HepG2 (cell line): Measurements from ENCODE around the gene PROCR. TPM values are rescaled to one million over a fixed set of nuclear protein-coding genes. Genes with fewer than 3 reads are reported as not detected.

Experiments
- ELF1 ChIP-seq: sonication (generic); formaldehyde crosslinking; IDR thresholded peaks from 2 replicates; pipeline ENCODE4 v1.4.0; 2020; ENCODE audit warnings: missing genetic modification reagents
- ETV6 ChIP-seq: sonication (generic); formaldehyde crosslinking; conservative IDR thresholded peaks from 2 replicates; pipeline ENCODE4 v1.4.0; 2020; ENCODE audit warnings: missing genetic modification reagents
- GATAD1 ChIP-seq: IDR thresholded peaks from 2 replicates; pipeline ENCODE4 v1.6.1; 2016; ENCODE audit warnings: missing genetic modification reagents, missing compliant biosample characterization
- HCFC1 ChIP-seq: fragments of 150-350 bp; IDR thresholded peaks from 2 replicates; pipeline ENCODE4 v1.6.1; 2014; ENCODE audit warnings: low read depth, low read length
- HNRNPL ChIP-seq: fragments of 200-400 bp; formaldehyde crosslinking; IDR thresholded peaks from 2 replicates; pipeline ENCODE4 v1.6.1; 2017; ENCODE audit warnings: mild to moderate bottlenecking, low read depth, low read length
- KLF16 ChIP-seq, 2 experiments: sonication (generic) in 1 of 2; formaldehyde crosslinking in 1 of 2; IDR thresholded peaks; 2 replicates each; pipeline versions ENCODE4 v1.6.1 to v1.8.0; 2016 to 2023; ENCODE audit warnings: missing genetic modification reagents in 2 of 2, missing compliant biosample characterization in 1 of 2
- MAZ ChIP-seq, 2 experiments: sonication (generic) in 1 of 2; formaldehyde crosslinking in 1 of 2; IDR thresholded peaks; 2 replicates each; pipeline versions ENCODE4 v1.5.0 to v1.6.1; 2012 to 2020; ENCODE audit warnings: low read depth in 2 of 2, mild to moderate bottlenecking in 2 of 2, borderline replicate concordance in 1 of 2, improper control_type of control experiment in 1 of 2, low read length in 1 of 2, missing genetic modification reagents in 1 of 2, moderate library complexity in 1 of 2
- MBD4 ChIP-seq: IDR thresholded peaks from 2 replicates; pipeline ENCODE4 v1.6.1; 2012; ENCODE audit warnings: low read length, inconsistent platforms, borderline replicate concordance
- NR2F2 ChIP-seq: IDR thresholded peaks from 2 replicates; pipeline ENCODE4 v1.6.1; 2012; ENCODE audit warnings: low read depth, inconsistent platforms, borderline replicate concordance
- ONECUT2 ChIP-seq: sonication (generic); formaldehyde crosslinking; IDR thresholded peaks from 2 replicates; pipeline ENCODE4 v1.4.0; 2020; ENCODE audit warnings: missing genetic modification reagents
- SIN3A ChIP-seq: IDR thresholded peaks from 2 replicates; pipeline ENCODE4 v1.6.1; 2011; ENCODE audit warnings: low read depth, mild to moderate bottlenecking, control low read depth, low read length, borderline replicate concordance
- TBX2 ChIP-seq: sonication (generic); formaldehyde crosslinking; IDR thresholded peaks from 2 replicates; pipeline ENCODE4 v1.5.0; 2020; ENCODE audit warnings: missing genetic modification reagents, mild to moderate bottlenecking, borderline replicate concordance
- YY1 ChIP-seq: IDR thresholded peaks from 2 replicates; pipeline ENCODE4 v1.6.1; 2011; ENCODE audit warnings: low read length, low read depth, moderate library complexity, mild to moderate bottlenecking; ENCODE audit not compliant: insufficient read depth, insufficient replicate concordance
- ZBTB20 ChIP-seq: sonication (generic); formaldehyde crosslinking; IDR thresholded peaks from 2 replicates; pipeline ENCODE4 v1.8.1; 2023; ENCODE audit warnings: missing genetic modification reagents, low read depth, mild to moderate bottlenecking, borderline replicate concordance
- ZNF230 ChIP-seq: sonication (generic); formaldehyde crosslinking; IDR thresholded peaks from 2 replicates; pipeline ENCODE4 v1.4.0; 2020; ENCODE audit warnings: mild to moderate bottlenecking, missing genetic modification reagents
- ZNF337 ChIP-seq: sonication (generic); formaldehyde crosslinking; IDR thresholded peaks from 2 replicates; pipeline ENCODE4 v1.5.1; 2020; ENCODE audit warnings: missing genetic modification reagents, low read depth, mild to moderate bottlenecking, borderline replicate concordance
- polyA plus RNA-seq, 8 experiments: library from polyadenylated mRNA; depleted of rRNA in 3 of 8; stranded (reverse) in 7 of 8; unstranded in 1 of 8; fragments of >200 nt; fragmentation: Illumina TruSeq in 4 of 8; extraction: Trizol in 4 of 8; gene quantifications; 2 replicates each; pipeline versions ENCODE4 v1.2.1 to v1.2.3, GENCODE V29; 2011 to 2016; ENCODE audit warnings: low read depth in 4 of 8, missing spikeins in 1 of 8, mixed read lengths in 1 of 8; ENCODE audit not compliant: insufficient read depth in 1 of 8
- total RNA-seq, 5 experiments: library from RNA; depleted of rRNA; stranded (reverse); fragments of >200 nt; fragmentation: Illumina TruSeq; extraction: Trizol; gene quantifications; 2 replicates each; pipeline ENCODE4 v1.2.3, GENCODE V29; 2016; ENCODE audit warnings: low read depth in 1 of 5
- TF ChIP-seq, protein P1 (sequence below): sonication (generic); formaldehyde crosslinking; IDR thresholded peaks from 2 replicates; pipeline ENCODE4 v1.5.0; 2020; ENCODE audit warnings: missing genetic modification reagents
- TF ChIP-seq, protein P2 (sequence below): sonication (generic); formaldehyde crosslinking; IDR thresholded peaks from 2 replicates; pipeline ENCODE4 v1.4.0; 2020; ENCODE audit warnings: mild to moderate bottlenecking, missing genetic modification reagents, borderline replicate concordance
- TF ChIP-seq, protein P3 (sequence below): IDR thresholded peaks from 2 replicates; pipeline ENCODE4 v1.6.1; 2016; ENCODE audit warnings: missing biosample characterization, missing genetic modification reagents, low read depth

The PROCR gene
- total and polyA plus RNA-seq, 2 of the 13 experiments (the other 11 are each of a cell fraction or from before 2014, with no cell fraction given): 1.4 to 1.7 TPM

DNA sequence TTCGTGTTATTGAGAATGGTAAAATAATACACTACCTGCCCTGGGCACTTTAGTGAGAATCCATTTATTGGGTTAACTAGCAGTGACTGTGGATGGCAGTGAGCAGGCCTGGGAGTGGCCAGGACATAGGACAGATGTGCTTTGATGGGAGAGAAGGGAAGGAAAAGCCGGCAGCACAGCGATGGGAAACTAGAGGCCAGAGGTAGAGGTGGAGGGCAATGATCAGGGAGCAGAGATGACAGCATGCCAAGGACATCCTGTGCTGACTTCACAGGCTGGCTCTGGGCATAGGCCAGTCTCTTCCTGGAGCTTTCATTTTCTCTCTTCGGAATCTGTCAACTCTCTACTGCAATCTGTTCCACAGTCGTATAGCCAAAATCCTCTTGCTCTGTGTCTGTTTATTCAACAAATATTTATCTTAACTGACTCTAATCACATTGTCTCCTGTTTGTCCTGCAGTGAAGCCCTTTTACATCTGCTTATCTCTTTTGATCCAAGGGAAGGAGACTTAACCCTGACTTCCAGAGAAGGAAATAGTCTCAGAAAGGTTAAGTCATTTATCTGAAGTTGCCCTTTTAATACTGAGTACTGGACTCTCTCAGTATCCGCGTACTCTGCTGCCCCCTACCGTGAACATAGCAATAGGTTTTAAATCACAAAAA is 36.2 kb downstream of the PROCR start (continued):
- TF ChIP-seq, protein P1, sequence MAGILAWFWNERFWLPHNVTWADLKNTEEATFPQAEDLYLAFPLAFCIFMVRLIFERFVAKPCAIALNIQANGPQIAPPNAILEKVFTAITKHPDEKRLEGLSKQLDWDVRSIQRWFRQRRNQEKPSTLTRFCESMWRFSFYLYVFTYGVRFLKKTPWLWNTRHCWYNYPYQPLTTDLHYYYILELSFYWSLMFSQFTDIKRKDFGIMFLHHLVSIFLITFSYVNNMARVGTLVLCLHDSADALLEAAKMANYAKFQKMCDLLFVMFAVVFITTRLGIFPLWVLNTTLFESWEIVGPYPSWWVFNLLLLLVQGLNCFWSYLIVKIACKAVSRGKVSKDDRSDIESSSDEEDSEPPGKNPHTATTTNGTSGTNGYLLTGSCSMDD: no peak
- TF ChIP-seq SIN3A: peak; percentile 73; the same call in 1 of the 2 replicates
- no peak for TF ChIP-seq ONECUT2 (CRISPR knock-in tag)
- TF ChIP-seq ETV6 (CRISPR knock-in tag): peak; percentile 50; the same call in 1 of the 2 replicates
- TF ChIP-seq GATAD1 (CRISPR knock-in tag): peak; percentile 57
- peak in 1 of 2 experiments; percentile 40; a peak in 2 of 4 replicates for TF ChIP-seq KLF16 (CRISPR knock-in tag; IDR thresholded peaks at IDR 0.05)
- TF ChIP-seq, protein P2, sequence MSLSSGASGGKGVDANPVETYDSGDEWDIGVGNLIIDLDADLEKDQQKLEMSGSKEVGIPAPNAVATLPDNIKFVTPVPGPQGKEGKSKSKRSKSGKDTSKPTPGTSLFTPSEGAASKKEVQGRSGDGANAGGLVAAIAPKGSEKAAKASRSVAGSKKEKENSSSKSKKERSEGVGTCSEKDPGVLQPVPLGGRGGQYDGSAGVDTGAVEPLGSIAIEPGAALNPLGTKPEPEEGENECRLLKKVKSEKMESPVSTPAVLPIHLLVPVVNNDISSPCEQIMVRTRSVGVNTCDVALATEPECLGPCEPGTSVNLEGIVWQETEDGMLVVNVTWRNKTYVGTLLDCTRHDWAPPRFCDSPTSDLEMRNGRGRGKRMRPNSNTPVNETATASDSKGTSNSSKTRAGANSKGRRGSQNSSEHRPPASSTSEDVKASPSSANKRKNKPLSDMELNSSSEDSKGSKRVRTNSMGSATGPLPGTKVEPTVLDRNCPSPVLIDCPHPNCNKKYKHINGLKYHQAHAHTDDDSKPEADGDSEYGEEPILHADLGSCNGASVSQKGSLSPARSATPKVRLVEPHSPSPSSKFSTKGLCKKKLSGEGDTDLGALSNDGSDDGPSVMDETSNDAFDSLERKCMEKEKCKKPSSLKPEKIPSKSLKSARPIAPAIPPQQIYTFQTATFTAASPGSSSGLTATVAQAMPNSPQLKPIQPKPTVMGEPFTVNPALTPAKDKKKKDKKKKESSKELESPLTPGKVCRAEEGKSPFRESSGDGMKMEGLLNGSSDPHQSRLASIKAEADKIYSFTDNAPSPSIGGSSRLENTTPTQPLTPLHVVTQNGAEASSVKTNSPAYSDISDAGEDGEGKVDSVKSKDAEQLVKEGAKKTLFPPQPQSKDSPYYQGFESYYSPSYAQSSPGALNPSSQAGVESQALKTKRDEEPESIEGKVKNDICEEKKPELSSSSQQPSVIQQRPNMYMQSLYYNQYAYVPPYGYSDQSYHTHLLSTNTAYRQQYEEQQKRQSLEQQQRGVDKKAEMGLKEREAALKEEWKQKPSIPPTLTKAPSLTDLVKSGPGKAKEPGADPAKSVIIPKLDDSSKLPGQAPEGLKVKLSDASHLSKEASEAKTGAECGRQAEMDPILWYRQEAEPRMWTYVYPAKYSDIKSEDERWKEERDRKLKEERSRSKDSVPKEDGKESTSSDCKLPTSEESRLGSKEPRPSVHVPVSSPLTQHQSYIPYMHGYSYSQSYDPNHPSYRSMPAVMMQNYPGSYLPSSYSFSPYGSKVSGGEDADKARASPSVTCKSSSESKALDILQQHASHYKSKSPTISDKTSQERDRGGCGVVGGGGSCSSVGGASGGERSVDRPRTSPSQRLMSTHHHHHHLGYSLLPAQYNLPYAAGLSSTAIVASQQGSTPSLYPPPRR (CRISPR knock-in tag): 0 out of 2 replicates have a peak, but pooled peaks have one; percentile 49
- peak; percentile 62; the same call in 1 of the 2 replicates for TF ChIP-seq TBX2 (CRISPR knock-in tag)
- TF ChIP-seq ZBTB20 (CRISPR knock-in tag): 0 out of 2 replicates have a peak, but pooled peaks have one; percentile 62
- TF ChIP-seq, protein P3, sequence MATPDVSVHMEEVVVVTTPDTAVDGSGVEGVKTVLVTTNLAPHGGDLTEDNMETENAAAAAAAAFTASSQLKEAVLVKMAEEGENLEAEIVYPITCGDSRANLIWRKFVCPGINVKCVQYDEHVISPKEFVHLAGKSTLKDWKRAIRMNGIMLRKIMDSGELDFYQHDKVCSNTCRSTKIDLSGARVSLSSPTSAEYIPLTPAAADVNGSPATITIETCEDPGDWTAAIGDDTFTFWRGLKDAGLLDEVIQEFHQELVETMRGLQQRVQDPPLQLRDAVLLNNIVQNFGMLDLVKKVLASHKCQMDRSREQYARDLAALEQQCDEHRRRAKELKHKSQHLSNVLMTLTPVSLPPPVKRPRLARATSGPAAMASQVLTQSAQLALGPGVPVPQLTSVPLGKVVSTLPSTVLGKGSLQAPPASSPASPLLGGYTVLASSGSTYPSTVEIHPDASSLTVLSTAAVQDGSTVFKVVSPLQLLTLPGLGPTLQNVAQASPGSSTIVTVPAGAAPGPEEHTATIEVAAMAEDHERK (CRISPR knock-in tag): no peak
- peak; percentile 28; the same call in 1 of the 2 replicates for TF ChIP-seq ELF1
- 0 out of 2 replicates have a peak, but pooled peaks have one; percentile 70 for TF ChIP-seq MBD4
- peak; percentile 11 for TF ChIP-seq YY1
- peak; percentile 73; the same call in 1 of the 2 replicates for TF ChIP-seq ZNF337
- TF ChIP-seq HNRNPL: 0 out of 2 replicates have a peak, but pooled peaks have one; percentile 46
- TF ChIP-seq MAZ (IDR thresholded peaks at IDR 0.05; ENCODE audit: borderline replicate concordance, low read depth, low read length): no peak
- TF ChIP-seq MAZ (CRISPR knock-in tag; IDR thresholded peaks at IDR 0.05; ENCODE audit: low read depth): 0 out of 2 replicates have a peak, but pooled peaks have one; percentile 44
- TF ChIP-seq HCFC1: peak; percentile 29; the same call in 1 of the 2 replicates
- TF ChIP-seq ZNF230 (CRISPR knock-in tag): peak; percentile 98
- peak; percentile 73 for TF ChIP-seq NR2F2
